ENCODE measurements around the gene SPEM2. TPM values are rescaled to one million over a fixed set of nuclear protein-coding genes. Genes with fewer than 3 reads are reported as not detected.

Gene SPEM2
- total RNA-seq, 4 donors from 2014 or later = not detected

- TF ChIP-seq POLR2A (IDR thresholded peaks at IDR 0.05) = no peak
- no peak for TF ChIP-seq CTCF (IDR thresholded peaks at IDR 0.05)
- no peak overlapping the region for H3K4me3 ChIP-seq (ENCODE audit: low read depth, poor library complexity, severe bottlenecking)
- DNase-seq (ENCODE audit: low spot score in 2 of 2) = peak in 1 of 2 donors; percentile 61
- intact Hi-C loops (cut with DNase I; ENCODE audit: low total_unique reads) = no loop called here
- 91 to 93% methylated on average over 7 of the region's 7 CpGs for WGBS, 2 donors
These were observed 23.0 kb downstream of the SPEM2 start for GRCh38 chr17:7448461-7448860.

- no peak for DNase-seq (ENCODE audit: low spot score in 2 of 2)
- 74% methylated on average over 3 of the region's 3 CpGs for WGBS, 2 donors
- intact Hi-C loops (cut with DNase I; ENCODE audit: low total_unique reads) = no loop called here
- H3K4me3 ChIP-seq (ENCODE audit: low read depth, poor library complexity, severe bottlenecking) = no peak overlapping the region
- TF ChIP-seq POLR2A (IDR thresholded peaks at IDR 0.05) (no peak), CTCF (IDR thresholded peaks at IDR 0.05) (no peak)
These were observed 34.6 kb downstream of the SPEM2 start for GRCh38 chr17:7459961-7460545.

- TF ChIP-seq CTCF (IDR thresholded peaks at IDR 0.05) (no peak), POLR2A (IDR thresholded peaks at IDR 0.05) (no peak)
- WGBS, 2 donors = 93 to 98% methylated on average over 7 of the region's 7 CpGs
- DNase-seq (ENCODE audit: low spot score in 2 of 2) = no peak
- intact Hi-C loops (cut with DNase I; ENCODE audit: low total_unique reads) = no loop called here
- H3K4me3 ChIP-seq (ENCODE audit: low read depth, poor library complexity, severe bottlenecking) = no peak overlapping the region
These were observed 35.6 kb downstream of the SPEM2 start for GRCh38 chr17:7460850-7461660.

- intact Hi-C loops (cut with DNase I; ENCODE audit: low total_unique reads) = no loop called here
- no peak for DNase-seq (ENCODE audit: low spot score in 2 of 2)
- 84 to 87% methylated on average over 21 to 31 of the region's 44 CpGs for WGBS, 2 donors
- no peak overlapping the region for H3K4me3 ChIP-seq (ENCODE audit: low read depth, poor library complexity, severe bottlenecking)
- TF ChIP-seq POLR2A (IDR thresholded peaks at IDR 0.05) (no peak), CTCF (IDR thresholded peaks at IDR 0.05) (no peak)
These were observed 37.3 kb downstream of the SPEM2 start for GRCh38 chr17:7462474-7463371.

GRCh38 chr17:7463372-7463846 lies 38.0 kb downstream of the SPEM2 start:
- 86 to 87% methylated on average over 12 to 14 of the region's 14 CpGs for WGBS, 2 donors
- no peak overlapping the region for H3K4me3 ChIP-seq (ENCODE audit: low read depth, poor library complexity, severe bottlenecking)
- intact Hi-C loops (cut with DNase I; ENCODE audit: low total_unique reads) = no loop called here
- no peak for TF ChIP-seq CTCF (IDR thresholded peaks at IDR 0.05)
- no peak for TF ChIP-seq POLR2A (IDR thresholded peaks at IDR 0.05)
- no peak for DNase-seq (ENCODE audit: low spot score in 2 of 2)
